HEK293 (cell line): ENCODE results near the gene KLHDC7A.

Experiments
- AEBP2 ChIP-seq: fragments of 450-650 bp; formaldehyde crosslinking; IDR thresholded peaks from 2 replicates; pipeline ENCODE4 v1.5.1; 2016; ENCODE audit warnings: missing biosample characterization, missing genetic modification characterization, borderline replicate concordance
- BCL11A ChIP-seq: fragments of 450-650 bp; formaldehyde crosslinking; IDR thresholded peaks from 2 replicates; pipeline ENCODE4 v1.5.1; 2016; ENCODE audit warnings: low read depth, missing biosample characterization, missing genetic modification characterization
- CTCF ChIP-seq: fragments of 450-650 bp; formaldehyde crosslinking; IDR thresholded peaks from 2 replicates; pipeline ENCODE4 v1.5.1; 2016; ENCODE audit warnings: missing biosample characterization, missing genetic modification characterization
- HIC1 ChIP-seq: fragments of 450-650 bp; formaldehyde crosslinking; IDR thresholded peaks from 2 replicates; pipeline ENCODE4 v1.5.1; 2016; ENCODE audit warnings: missing biosample characterization, missing genetic modification characterization
- HOXA7 ChIP-seq: sonication (generic); formaldehyde crosslinking; IDR thresholded peaks from 2 replicates; pipeline ENCODE4 v1.8.1; 2022; ENCODE audit warnings: missing genetic modification reagents, borderline replicate concordance
- KLF7 ChIP-seq: fragments of 450-650 bp; formaldehyde crosslinking; IDR thresholded peaks from 2 replicates; pipeline ENCODE4 v1.5.1; 2016; ENCODE audit warnings: missing biosample characterization, missing genetic modification characterization, borderline replicate concordance
- KLF8 ChIP-seq: fragments of 450-650 bp; formaldehyde crosslinking; IDR thresholded peaks from 2 replicates; pipeline ENCODE4 v1.5.1; 2016; ENCODE audit warnings: missing biosample characterization, missing genetic modification characterization
- REST ChIP-seq: fragments of 450-650 bp; formaldehyde crosslinking; IDR thresholded peaks from 2 replicates; pipeline ENCODE4 v1.5.1; 2016; ENCODE audit warnings: missing biosample characterization, missing genetic modification characterization
- SALL2 ChIP-seq: fragments of 450-650 bp; formaldehyde crosslinking; IDR thresholded peaks from 2 replicates; pipeline ENCODE4 v1.5.0; 2017; ENCODE audit warnings: missing biosample characterization, mild to moderate bottlenecking, missing genetic modification characterization, borderline replicate concordance
- ZNF175 ChIP-seq: fragments of 450-650 bp; formaldehyde crosslinking; IDR thresholded peaks from 2 replicates; pipeline ENCODE4 v1.5.1; 2016; ENCODE audit warnings: missing biosample characterization, missing genetic modification characterization
- ZNF324 ChIP-seq: fragments of 450-650 bp; formaldehyde crosslinking; IDR thresholded peaks from 2 replicates; pipeline ENCODE4 v1.5.1; 2016; ENCODE audit warnings: missing biosample characterization, missing genetic modification characterization
- ZNF354C ChIP-seq: fragments of 450-650 bp; formaldehyde crosslinking; IDR thresholded peaks from 2 replicates; pipeline ENCODE4 v1.5.1; 2016; ENCODE audit warnings: missing biosample characterization, missing genetic modification characterization, low read depth, borderline replicate concordance
- ZNF423 ChIP-seq: fragments of 450-650 bp; formaldehyde crosslinking; IDR thresholded peaks from 2 replicates; pipeline ENCODE4 v1.5.1; 2016; ENCODE audit warnings: missing biosample characterization, missing genetic modification characterization

GRCh38 chr1:18496497-18497235 lies 15.9 kb downstream of the KLHDC7A start:
- TF ChIP-seq HOXA7 (CRISPR knock-in tag) (no peak), CTCF (no peak), ZNF175 (tag by site-specific recombination) (no peak), SALL2 (tag by site-specific recombination) (no peak), ZNF354C (no peak), BCL11A (tag by site-specific recombination) (no peak), ZNF423 (tag by site-specific recombination) (no peak), ZNF324 (tag by site-specific recombination) (no peak), AEBP2 (tag by site-specific recombination) (no peak), KLF8 (tag by site-specific recombination) (no peak), REST (tag by site-specific recombination) (no peak), HIC1 (tag by site-specific recombination) (no peak), KLF7 (tag by site-specific recombination) (no peak)
